Ecto neural progenitor cell (in vitro differentiated cells): ENCODE results near the gene FRMPD4.
"Not testable (repeated sequence)": the region's sequence is repeated elsewhere in the genome, so short reads cannot be mapped to it uniquely, and the experiment has no call there.

Experiments used
- DNase-seq: peaks from one replicate; pipeline ENCODE4 v3.0.0-alpha.2; 2018; ENCODE audit warnings: low spot score

The FRMPD4 gene

DNA sequence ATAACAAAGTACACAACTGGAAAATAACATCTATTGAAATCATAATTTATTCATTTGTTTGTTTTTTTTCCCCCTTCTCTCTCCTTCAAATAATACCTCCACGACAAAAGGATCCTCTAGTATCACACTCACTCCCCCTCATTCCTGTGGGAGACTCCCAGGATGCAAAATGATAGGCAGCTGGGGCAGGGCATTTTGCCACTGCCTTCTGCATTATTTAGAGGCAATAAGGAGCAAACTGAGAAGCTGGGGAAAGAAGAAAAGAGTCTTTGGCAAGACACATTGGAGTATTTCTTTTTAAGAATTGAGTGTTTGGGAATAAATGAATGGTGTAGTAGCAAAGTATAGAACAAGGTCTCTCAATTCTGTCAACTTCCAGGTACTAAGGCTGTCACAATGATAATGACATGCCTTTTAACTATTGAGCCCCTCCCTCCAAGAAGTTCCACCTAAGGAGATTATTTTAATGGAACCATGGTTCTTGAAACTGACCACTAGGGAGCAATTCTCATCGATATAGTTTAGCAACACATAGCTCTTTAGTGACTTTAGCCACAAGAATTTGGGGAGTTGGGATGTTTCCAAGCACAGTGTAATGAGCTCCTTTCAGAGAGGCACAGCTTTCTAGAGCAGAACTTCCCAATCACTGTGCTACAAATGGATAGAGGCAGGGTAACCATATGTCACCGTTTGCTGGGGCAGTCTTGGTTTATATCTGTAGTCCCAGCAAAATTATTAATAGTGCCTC is 303.3 kb downstream of the FRMPD4 start:
- DNase-seq = no peak

DNA sequence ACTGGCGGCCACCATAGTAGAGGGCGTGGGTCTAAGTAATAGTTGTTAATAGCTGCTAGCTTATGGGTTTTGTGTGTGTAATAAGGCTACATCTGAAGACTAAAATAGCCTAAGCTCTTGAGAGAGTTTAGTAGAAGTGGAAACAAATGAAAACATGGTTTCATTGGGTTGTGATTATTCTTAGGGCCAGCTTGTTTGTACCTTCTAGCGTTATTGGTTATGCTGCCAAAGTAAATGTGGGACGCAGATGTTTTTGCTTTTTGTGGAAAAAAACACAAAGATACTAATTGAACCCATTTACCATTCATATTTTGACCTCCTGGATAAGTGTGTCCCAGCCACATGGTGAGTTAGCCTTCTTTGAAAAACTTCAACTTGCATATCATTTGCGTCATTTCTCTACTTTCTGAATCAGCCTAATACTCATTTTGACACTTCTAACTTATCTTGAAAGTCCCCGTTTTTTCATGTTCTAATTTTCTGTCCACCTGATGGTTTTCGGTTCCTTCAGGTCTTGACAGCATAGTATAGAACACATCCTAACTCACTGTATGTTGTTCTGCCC is 305.3 kb downstream of the FRMPD4 start:
- DNase-seq = no peak

DNA sequence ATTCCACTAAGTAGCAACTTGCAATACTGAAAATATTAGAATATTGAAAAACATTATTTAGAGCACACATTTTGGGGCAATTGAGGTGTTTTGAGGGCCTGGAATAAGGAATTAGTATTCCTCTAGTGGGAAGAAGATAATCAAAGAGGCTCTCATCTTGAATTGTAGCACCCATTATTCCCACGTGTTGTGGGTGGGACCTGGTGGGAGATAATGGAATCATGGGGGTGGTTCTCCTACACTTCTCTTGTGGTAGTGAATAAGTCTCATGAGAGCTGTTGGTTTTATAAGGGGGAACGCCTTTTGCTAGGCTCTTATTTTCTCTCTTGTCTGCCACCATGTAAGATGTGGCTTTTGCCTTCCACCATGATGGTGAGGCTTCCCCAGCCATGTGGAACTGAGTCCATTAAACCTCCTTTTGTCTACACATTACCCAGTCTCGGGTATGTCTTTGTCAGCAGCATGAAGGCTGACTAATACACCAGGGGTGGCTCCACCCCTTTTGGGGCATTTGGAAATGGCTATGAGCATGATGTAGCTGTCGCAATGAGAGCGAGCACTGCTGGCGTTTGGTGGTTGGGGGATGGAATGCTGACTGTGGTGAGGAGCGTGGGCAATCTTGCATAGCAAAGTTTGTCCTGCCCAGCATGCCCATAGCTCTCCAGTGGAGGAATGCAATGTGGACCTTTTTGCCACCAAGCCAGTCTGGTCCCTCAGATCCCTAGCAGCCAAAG is 308.2 kb downstream of the FRMPD4 start:
- DNase-seq = no peak

DNA sequence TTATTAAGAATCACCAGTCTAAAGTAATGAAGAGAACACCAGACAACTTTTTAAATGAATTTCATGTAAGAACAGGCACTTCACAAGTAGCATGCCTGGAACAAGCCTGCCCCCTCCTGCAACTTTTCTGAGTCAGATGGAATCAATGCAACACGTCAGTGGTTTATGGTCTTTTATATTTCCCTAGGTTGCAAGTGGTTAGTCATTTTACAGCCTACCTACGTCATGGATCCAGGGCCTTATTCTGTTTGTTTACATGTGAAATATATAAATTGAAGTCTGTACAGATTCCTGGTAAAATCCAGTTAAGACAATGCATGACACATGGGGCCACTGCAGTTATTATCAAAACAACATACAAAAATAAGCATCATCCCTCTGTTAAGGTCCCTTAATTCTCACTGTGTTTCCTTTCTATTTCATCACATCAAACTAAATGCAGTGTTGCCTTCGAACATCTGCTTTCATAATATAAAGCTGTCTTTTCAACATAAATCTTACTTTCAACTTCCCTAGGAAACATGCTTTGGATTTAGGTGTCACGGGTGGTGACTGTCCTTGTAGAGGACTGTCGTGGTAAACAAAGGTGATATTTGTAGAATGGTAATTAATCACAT is 309.3 kb downstream of the FRMPD4 start:
- no peak for DNase-seq

DNA sequence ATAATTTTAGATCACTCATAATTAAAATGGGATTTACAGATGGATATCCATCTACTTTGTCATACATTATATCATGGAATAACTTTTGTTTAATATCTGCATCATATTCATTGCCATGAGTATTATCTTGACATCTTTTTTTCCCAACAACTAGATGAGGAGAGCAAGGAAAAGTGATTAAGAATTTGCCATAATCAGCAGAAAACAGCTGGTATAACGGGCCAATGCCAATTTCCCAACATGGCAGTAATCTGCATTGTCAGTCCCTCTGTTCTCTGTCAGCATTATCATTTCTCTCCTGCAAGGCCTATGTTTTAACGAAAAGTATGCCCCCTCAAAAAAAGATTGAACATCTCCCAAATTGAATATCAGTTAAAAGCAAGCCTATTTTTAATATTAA is 314.0 kb downstream of the FRMPD4 start:
- DNase-seq = no peak

DNA sequence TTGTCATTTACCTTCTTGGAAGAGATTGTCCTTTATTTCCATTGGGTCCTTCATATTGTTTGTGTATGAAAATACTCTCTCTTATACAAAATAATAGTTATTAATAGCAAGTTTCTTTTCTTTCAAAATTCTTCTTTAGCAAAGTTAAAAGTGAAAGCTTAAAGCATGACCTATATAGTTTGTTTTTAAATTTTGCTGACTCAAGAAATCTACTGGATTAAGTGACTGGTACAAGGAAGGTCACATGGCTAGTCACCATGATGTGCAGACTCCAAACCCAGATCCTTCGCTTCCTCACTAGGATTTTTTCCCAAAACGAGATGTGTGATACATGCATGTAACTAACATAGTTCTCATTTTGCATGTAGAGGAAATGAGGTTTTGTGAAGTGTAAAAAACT is 322.7 kb downstream of the FRMPD4 start:
- DNase-seq = no peak

DNA sequence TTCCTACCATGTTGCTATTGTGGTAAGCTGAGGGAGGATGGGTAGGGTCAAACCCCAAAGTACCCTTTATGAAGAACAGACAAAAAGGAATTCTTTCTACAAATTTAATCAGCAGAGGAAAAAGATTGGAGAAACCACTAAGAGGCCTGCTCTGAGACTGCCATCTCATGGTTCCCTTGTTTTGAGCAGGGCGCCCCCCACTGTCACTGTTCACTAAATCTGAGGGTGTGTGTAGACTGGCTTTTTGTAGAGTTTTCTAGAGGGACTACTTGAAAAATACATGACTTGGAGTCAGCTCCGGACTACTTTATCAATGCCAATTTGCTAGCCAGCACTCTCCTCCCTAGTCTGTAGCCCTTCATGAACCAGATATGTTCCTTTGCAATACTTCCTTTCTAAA is 324.8 kb downstream of the FRMPD4 start:
- DNase-seq = no peak

DNA sequence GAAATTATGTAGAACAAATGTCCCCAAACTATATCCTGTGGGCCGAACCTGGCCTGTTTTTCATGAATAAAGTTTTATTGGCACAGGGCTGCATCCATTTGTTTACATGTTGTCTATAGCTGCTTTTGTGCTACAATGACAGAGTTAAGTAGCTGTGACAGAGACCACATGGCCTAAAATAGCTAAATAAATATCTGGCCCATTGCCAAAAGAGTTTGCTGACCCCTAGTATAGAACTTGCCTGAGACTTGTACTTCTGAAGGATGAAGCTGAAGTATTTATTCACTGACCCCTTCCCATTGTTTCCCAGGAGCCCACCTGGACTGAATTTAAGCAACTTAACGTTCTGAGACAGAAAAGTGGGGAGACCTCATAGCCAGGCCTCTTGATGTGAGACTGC is 325.6 kb downstream of the FRMPD4 start:
- DNase-seq = no peak

DNA sequence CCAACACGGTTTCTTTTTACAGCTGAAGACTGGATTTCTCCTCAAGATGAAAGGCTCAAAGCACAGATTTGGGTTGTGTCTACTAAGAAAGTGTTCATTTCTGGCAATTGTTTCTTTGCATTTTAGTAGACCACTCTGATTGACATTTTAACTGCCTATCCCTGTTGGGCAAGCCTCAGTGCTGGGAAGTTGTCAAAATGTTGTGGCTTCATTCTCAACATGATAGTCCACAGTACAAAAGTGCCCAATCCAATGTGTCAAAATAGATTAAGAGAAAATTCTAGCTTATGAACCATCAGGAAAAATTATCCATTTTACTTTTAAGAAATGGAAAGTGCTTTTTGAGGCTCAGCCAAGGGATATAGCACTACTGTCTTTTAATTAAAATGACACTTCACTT is 329.0 kb downstream of the FRMPD4 start:
- DNase-seq = no peak

DNA sequence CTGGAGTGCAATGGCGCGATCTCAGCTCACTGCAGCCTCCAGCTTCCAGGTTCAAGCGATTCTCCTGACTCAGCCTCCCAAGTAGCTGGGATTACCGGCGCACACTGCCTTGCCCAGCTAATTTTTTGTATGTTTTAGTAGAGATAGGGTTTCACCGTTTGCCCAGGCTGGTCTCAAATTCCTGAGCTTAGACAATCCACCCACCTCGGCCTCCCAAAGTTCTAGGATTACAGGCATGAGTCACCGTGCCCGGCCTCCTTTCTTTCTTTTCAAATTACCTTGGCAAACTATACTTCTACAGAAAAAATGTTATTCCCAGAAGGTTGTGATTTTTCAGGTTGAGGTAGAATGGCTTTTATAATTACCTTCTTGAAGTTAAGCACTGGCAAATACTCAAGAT is 331.0 kb downstream of the FRMPD4 start:
- DNase-seq = no peak

DNA sequence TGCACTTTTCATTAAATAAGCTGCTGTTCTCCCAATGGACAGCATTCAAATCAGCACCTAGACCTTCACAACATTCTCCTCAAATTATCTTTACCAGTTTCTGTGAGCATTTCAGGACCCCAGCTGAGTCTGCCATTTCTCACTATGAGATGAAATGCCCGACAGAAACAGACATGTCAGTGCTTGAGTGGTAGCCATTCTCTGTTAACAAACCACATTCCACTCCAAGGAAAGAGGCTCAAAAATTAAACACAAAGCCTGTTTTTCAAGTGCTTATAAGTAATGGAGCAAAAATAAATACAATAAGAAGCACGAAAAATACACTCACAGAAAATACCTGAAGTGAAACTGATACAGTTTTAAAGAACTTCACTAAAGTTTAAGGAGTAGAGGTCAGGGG is 332.8 kb downstream of the FRMPD4 start:
- no peak for DNase-seq

DNA sequence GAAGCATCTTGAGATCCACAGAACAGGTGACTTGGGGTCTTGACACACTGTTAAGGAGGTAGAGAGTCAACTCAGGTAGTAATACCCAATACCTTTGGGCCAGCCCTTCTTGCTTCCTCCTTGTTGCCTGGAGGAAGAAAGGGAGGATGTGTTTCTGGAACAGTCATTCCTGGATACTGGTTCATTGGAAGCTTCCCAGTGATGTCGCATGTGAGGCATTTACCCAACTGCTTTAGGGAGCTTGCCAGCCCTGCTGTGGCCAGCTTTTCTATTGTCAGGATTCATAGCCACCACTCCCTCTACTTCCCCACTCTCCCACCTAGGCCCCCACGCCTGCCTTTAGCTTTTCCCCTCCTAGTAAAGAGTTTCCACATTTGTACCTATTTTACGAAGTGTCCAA is 342.7 kb downstream of the FRMPD4 start:
- no peak for DNase-seq

DNA sequence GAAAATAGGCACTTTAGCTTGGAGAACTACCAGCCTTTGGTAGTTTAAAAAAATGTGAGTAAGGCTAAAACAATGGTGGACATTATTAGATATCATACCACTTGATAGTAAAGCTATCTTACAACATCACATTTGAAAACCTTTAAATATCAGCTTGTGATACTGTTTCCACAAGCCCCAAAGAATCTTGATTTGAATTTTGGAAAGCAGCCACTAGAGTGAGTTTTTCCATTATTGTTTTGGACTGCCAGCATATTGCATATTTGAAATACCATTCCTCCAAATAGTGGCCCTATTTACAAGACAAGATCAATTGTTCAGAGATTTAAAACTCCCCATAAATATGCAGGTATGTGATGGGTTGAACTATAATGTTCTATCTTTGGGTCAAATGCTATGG is 349.9 kb downstream of the FRMPD4 start:
- DNase-seq = no peak

DNA sequence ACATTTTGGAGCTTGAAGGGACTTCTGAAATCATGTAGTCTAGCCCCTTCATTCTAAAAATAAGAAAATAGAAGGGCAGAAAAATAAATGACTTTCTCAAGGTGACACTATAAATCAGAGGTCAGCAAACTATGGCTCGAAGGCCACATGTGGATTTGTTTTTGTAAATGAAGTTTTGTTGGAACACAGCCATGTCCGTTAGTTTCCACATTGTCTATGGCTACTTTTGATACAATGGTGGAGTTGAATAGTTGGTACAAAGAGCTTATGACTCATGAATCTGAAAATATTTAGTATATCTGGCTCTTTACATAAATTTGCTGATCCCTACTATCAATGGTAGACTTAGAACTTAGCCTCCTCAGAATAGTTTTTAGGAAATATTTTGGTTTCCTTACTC is 350.5 kb downstream of the FRMPD4 start:
- no peak for DNase-seq

DNA sequence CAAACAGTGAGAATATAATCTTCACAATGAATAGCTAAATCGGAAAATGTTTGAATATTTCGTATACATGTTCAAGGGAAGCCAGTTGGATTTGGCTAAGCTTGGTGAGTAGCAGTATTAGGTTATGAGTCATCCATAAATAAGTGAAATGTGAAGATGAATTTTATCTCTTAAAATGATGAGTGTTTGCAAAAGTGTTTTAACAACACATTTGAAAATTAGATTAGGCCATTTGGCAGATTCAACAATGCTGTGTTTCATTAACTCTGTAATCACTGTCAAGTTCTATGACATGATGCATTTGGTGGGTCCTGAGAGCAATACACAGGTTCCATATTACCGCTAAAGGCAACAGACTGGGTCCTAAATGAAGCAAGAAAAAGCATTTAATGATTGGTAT is 351.1 kb downstream of the FRMPD4 start:
- no peak for DNase-seq

DNA sequence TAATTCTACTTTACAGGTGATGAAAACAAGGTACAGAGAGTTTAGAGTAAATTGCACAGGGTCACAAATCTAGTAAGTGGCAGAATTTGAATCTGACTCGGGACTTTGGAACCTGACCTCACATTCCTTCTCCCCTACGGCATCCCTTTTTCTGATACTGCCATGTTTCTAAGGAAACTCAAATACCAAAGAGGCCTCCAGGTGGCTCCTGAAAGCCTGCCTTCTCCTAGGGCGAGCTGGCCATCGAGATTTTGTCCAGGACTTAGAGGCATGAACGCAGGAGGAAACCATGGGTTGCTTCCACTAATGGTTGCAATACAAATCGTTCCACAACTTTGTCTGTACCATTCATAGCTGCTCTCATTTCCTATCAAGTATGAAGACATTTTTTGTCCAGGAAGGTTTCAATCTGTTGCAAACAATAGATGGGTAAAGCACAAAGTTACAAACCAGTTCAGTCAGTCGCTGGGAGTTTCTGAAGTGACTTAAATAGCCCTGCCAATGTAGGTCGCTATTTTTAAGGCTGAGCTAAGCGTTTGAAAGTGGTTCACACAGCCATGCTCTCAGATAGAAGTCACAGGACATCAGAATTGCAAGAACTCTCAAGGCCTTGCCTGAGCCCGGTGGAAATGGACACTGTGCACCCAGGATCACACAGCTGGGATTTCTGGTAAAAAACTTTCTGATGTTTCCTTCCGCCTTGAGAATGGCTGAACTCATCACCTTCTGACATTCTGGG is 356.3 kb downstream of the FRMPD4 start:
- DNase-seq = no peak

DNA sequence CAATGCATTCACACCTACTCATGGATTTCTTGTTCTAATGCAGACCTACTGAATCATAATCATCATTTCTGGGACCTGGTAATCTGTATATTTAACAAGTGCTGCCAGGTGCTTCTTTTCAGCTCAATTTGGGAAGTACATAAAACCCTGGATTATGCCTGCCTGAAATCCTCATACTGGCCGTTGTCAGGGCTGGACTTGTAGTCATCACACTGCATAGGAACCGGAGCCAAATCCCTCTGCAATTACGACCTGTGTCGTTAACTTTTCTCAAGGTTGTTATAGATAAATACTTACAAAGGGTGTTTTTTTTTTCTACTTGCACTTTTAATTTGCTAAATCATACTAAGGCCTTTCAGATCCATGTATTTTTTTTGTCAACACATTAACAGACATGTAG is 358.1 kb downstream of the FRMPD4 start:
- DNase-seq = no peak

DNA sequence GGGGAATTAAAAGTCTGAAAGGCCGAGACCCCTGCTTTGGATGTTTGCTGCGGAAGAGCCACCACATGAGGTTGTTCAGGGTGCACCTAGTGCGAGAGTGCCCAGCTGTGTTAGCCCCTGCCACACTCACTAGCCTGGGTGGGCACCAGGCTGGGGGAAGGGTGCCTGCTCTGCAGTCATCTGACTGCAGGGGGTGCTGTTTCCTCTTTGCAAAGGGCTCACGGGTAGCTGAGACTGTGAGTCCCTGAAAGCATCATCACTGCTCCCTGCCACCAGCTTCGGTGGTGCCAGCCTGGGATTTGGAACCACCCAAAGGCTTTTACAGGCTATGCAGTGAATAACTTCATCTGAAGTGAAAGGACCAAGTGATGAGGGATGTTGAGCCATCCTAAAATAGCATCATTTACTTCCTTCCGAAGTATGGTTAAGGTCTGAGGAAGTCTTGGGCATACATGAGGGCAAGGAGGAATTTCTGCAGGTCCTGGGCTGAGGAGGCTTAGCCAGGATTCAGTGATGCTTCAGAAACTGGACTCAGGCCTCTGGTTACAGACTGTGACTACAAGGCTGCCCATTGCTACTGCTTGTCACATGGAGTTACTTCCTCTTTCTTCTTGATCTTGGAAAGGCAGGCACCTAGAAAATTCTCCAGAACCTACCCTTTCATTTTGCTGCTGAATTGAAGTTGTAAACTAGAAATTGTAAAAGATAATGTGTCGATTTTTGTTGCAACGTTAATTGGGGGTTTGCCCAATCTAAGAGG is 359.7 kb downstream of the FRMPD4 start:
- peak; percentile 51 for DNase-seq

DNA sequence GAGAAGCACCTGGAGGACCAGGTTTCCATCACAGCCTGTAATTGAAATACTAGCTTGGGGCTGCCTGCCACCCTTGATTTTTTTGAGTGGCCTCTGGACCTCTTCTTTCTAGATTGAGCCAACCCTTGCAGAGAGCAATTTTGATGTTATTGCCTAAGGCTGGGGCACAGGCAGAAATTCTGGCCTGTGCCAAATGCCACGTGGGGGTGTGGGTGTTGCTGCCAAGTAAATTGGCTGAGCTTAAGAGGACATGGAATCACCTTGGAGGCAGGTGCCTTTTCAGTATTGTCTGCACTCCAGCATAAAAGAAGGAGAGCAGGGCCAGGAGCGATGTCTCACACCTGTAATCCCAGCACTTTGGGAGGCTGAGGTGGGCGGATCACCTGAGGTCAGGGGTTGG is 366.9 kb downstream of the FRMPD4 start:
- DNase-seq = no peak

DNA sequence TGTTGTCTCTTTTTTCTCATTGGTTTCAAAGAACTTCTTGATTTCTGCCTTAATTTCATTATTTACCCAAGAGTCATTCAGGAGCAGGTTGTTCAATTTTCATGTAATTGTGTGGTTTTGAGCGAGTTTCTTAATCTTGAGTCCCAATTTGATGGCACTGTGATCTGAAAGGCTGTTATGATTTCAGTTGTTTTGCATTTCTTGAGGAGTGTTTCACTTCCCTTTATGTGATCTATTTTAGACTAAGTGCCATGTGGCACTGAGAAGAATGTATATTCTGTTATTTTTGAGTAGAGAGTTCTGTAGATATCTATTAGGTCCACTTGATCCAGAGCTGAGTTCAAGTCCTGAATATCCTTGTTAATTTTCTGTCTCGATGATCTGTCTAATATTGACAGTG is 377.1 kb downstream of the FRMPD4 start:
- DNase-seq = not testable (repeated sequence)

DNA sequence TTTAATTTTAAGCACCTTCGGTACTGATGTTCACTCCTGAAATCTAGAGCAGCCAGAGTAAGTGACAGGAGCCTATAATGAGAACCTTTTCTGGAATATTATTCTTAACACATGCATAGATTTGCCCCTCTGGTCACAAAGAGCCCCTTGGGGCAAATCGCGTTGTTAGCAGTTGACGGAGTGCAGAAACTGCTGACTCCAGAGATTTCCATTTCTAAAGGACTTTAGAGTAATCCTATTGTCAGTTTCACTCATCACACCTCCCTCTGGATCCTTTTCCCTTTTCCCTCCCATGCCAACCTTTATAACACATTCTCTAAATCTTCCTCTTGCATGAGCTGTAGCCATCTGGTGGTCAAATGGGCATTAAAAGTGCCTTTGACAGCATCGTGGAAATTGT is 388.0 kb downstream of the FRMPD4 start:
- DNase-seq = no peak

DNA sequence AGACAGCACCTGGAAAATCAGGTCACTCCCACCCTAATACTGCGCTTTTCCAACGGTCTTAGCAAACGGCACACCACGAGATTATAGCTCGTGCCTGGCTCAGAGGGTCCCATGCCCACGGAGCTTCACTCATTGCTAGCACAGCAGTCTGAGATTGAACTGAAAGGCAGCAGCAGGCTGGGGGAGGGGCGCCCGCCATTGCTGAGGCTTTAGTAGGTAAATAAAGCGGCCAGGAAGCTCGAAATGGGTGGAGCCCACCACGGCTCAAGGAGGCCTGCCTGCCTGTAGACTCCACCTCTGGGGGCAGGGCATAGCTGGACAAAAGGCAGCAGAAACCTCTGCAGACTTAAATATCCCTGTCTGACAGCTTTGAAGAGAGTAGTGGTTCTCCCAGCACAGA is 399.8 kb downstream of the FRMPD4 start:
- not testable (repeated sequence) for DNase-seq
